Endothelial cell of umbilical vein (primary cell): ENCODE results near the gene SKIL. TPM values are rescaled to one million over a fixed set of nuclear protein-coding genes. Genes with fewer than 3 reads are reported as not detected.

Experiments used
- BruUV-seq: library from RNA; stranded (reverse); fragments of 400-500 nt; replicated peaks from 2 replicates; lab custom pipeline; 2021; lab: Mats Ljungman, UMichigan
- CTCF ChIA-PET: fragments of 300-600, 350-600 bp; sonication (Branson Sonifier 250); formaldehyde crosslinking; loops from one replicate; lab custom pipeline; 2021; ENCODE audit warnings: antibody characterized with exemption, inconsistent platforms; lab: Charles Lee
- POLR2A ChIA-PET: fragments of 300-600, 350-600 bp; sonication (Branson Sonifier 250); formaldehyde crosslinking; loops from one replicate; lab custom pipeline; 2021; ENCODE audit warnings: antibody characterized with exemption, inconsistent platforms; lab: Charles Lee
- DNase-seq: peaks from one replicate; pipeline ENCODE4 v3.0.0-alpha.2; 2011; ENCODE audit warnings: low read depth, low spot score
- FAIRE-seq: peaks from 2 replicates; lab custom pipeline; 2011; peaks lifted over from hg19 to GRCh38; lab: Jason Lieb, UNC
- H2AFZ ChIP-seq: 2 replicates; pipeline ENCODE4 v1.6.0; 2012; ENCODE audit warnings: low read depth, low read length, control low read depth, inconsistent platforms
- H3K27ac ChIP-seq: 2 replicates; pipeline ENCODE4 v1.5.1; 2011; ENCODE audit warnings: low read depth, mild to moderate bottlenecking, control low read depth, low read length, moderate library complexity; ENCODE audit not compliant: insufficient read depth
- H3K27me3 ChIP-seq, 2 experiments: 2 replicates each; pipeline versions ENCODE4 v1.6.0 to v1.6.1; 2011; ENCODE audit warnings: low read length in 2 of 2, mixed read lengths in 1 of 2; ENCODE audit not compliant: control insufficient read depth in 2 of 2, insufficient read depth in 2 of 2
- H3K36me3 ChIP-seq, 2 experiments: 2 replicates in 1 of 2; 3 replicates in 1 of 2; pipeline ENCODE4 v1.5.1; 2011; ENCODE audit warnings: low read length in 2 of 2, mild to moderate bottlenecking in 1 of 2, moderate library complexity in 1 of 2; ENCODE audit not compliant: control insufficient read depth in 2 of 2, insufficient read depth in 2 of 2; ENCODE audit errors: extremely low read depth in 1 of 2
- H3K4me1 ChIP-seq: 3 replicates; pipeline ENCODE4 v1.5.1; 2011; ENCODE audit warnings: mild to moderate bottlenecking, low read length; ENCODE audit not compliant: control insufficient read depth, insufficient read depth; ENCODE audit errors: extremely low read depth
- H3K4me2 ChIP-seq: 2 replicates; pipeline ENCODE4 v1.6.1; 2011; ENCODE audit warnings: low read length, control low read depth, mixed read lengths; ENCODE audit not compliant: insufficient read depth
- H3K4me3 ChIP-seq, 3 experiments: fragments of 200-600 bp in 1 of 3; sonication (generic), shearing (Covaris generic) in 1 of 3; replicated peaks in 1 of 3; 2 replicates each; pipeline ENCODE4 v1.5.1; 2011 to 2016; ENCODE audit warnings: control low read depth in 3 of 3, low read length in 3 of 3, mild to moderate bottlenecking in 2 of 3, inconsistent platforms in 1 of 3, low read depth in 1 of 3, moderate library complexity in 1 of 3; ENCODE audit not compliant: insufficient read depth in 1 of 3
- H3K79me2 ChIP-seq: 2 replicates; pipeline ENCODE4 v1.6.0; 2012; ENCODE audit warnings: low read length, inconsistent platforms; ENCODE audit not compliant: control insufficient read depth, insufficient read depth
- H3K9ac ChIP-seq: replicated peaks from 2 replicates; pipeline ENCODE3; 2011; ENCODE audit warnings: low read length, control low read depth; ENCODE audit not compliant: insufficient read depth; ENCODE audit errors: extremely low read depth
- H3K9me1 ChIP-seq: replicated peaks from 3 replicates; pipeline ENCODE4 v1.6.0; 2011; ENCODE audit warnings: mild to moderate bottlenecking, low read length; ENCODE audit not compliant: control insufficient read depth, insufficient read depth; ENCODE audit errors: extremely low read depth
- H3K9me3 ChIP-seq: replicated peaks from 2 replicates; pipeline ENCODE4 v1.5.1; 2012; ENCODE audit warnings: low read length, inconsistent platforms; ENCODE audit not compliant: control insufficient read depth, insufficient read depth
- H4K20me1 ChIP-seq: replicated peaks from 2 replicates; pipeline ENCODE3; 2011; ENCODE audit warnings: mild to moderate bottlenecking, low read length; ENCODE audit not compliant: control insufficient read depth, insufficient read depth; ENCODE audit errors: extremely low read depth
- EZH2 ChIP-seq: IDR thresholded peaks from 2 replicates; pipeline ENCODE4 v1.6.1; 2012; ENCODE audit warnings: borderline replicate concordance, low read depth, mild to moderate bottlenecking, moderate library complexity, low read length, inconsistent platforms; ENCODE audit not compliant: severe bottlenecking
- FOS ChIP-seq: IDR thresholded peaks from 2 replicates; pipeline ENCODE4 v1.6.1; 2011; ENCODE audit warnings: mild to moderate bottlenecking, low read length, moderate library complexity, borderline replicate concordance; ENCODE audit not compliant: insufficient read depth
- GATA2 ChIP-seq: IDR thresholded peaks from 2 replicates; pipeline ENCODE4 v1.7.0; 2011; ENCODE audit warnings: low read depth, mild to moderate bottlenecking, moderate library complexity, mixed read lengths, low read length; ENCODE audit not compliant: insufficient read length, insufficient read depth
- JUN ChIP-seq: IDR thresholded peaks from 2 replicates; pipeline ENCODE4 v1.6.1; 2011; ENCODE audit warnings: borderline replicate concordance, low read depth; ENCODE audit not compliant: insufficient read length, insufficient read depth
- MYC ChIP-seq: IDR thresholded peaks from one replicate; pipeline ENCODE4 v1.6.1; 2011; ENCODE audit warnings: mild to moderate bottlenecking, low read depth, low read length
- POLR2A ChIP-seq: IDR thresholded peaks from 2 replicates; pipeline ENCODE4 v1.6.1; 2012; ENCODE audit warnings: low read depth, mild to moderate bottlenecking, control low read depth, low read length
- POLR2AphosphoS5 ChIP-seq: IDR thresholded peaks from 2 replicates; pipeline ENCODE4 v1.6.1; 2012; ENCODE audit warnings: low read depth, mild to moderate bottlenecking, control low read depth, low read length, moderate library complexity; ENCODE audit not compliant: insufficient read depth
- dilution Hi-C: fragments of 300-500 bp; cut with MboI; formaldehyde crosslinking; loops from one replicate; pipeline ENCODE4 v1.15.0; 2019; ENCODE audit warnings: low sequenced_read_pairs; ENCODE audit not compliant: extremely low pct_ligation_motif_present
- intact Hi-C: fragments of 100-400 bp; cut with micrococcal nuclease; formaldehyde crosslinking; loops from one replicate; pipeline ENCODE4 v1.10.0; 2022
- polyA plus RNA-seq, 4 experiments: library from polyadenylated mRNA; depleted of rRNA in 3 of 4; stranded (reverse) in 3 of 4; unstranded in 1 of 4; fragments of >200 nt; gene quantifications; 2 replicates each; pipeline versions ENCODE4 v1.2.1 to v1.2.3, GENCODE V29; 2011 to 2012; ENCODE audit warnings: missing spikeins in 1 of 4
- total RNA-seq: library from RNA; stranded (reverse); gene quantifications from 2 replicates; pipeline ENCODE4 v1.2.3, GENCODE V29; 2021
- TF ChIP-seq, protein P1 (sequence below), 2 donors: IDR thresholded peaks; 1 replicate in 1 of 2; 2 replicates in 1 of 2; pipeline ENCODE4 v1.5.1; 2011; ENCODE audit warnings: low read length in 2 of 2, mild to moderate bottlenecking in 2 of 2, moderate library complexity in 2 of 2, control low read depth in 1 of 2, inconsistent platforms in 1 of 2, low read depth in 1 of 2; ENCODE audit not compliant: insufficient read depth in 1 of 2; ENCODE audit errors: extremely low read depth in 1 of 2
- TF ChIP-seq, protein P2 (sequence below): IDR thresholded peaks from 2 replicates; pipeline ENCODE4 v1.6.1; 2011; ENCODE audit not compliant: insufficient read depth, insufficient read length

Gene SKIL
- total and polyA plus RNA-seq, 2 donors (not counting 3 experiments of a cell fraction or from before 2014, with no cell fraction given), result 18.4 to 135 TPM

DNA sequence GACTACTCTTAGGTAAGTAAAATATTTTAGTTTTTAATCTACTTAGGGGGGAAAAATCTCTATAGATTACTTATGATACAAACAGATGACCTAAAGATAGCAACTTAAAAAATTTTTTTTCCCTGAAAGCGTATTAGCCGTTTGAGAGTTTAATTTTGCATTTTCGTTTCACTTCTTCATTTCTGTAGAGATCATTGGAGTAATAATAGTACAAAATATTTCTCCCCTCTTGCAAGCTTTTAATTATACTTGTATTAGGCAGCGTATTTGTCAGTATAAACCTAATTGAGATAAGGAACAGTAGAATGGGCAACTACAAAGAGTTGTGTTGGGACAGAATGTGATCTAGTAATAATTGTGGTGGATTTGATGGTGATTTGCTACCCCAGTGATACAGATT, 10.3 kb downstream of the SKIL start:
- no peak overlapping the region for H2AFZ ChIP-seq
- dilution Hi-C loops (no loop called here), intact Hi-C loops (no loop called here)
- peak overlapping the region in 1 of 3 experiments; percentile 47 for H3K4me3 ChIP-seq
- CTCF ChIA-PET, result no interaction called here
- no peaks in the 10 kb centered on the region for H3K9me1 ChIP-seq
- H3K36me3 ChIP-seq, result peaks cover 2 to 16% of the 10 kb centered on the region in 2 experiments
- H3K79me2 ChIP-seq, result peaks cover 96% of the 10 kb centered on the region
- H3K9ac ChIP-seq, result peak overlapping the region; percentile 37
- TF ChIP-seq JUN (no peak), POLR2A (no peak), FOS (no peak), POLR2AphosphoS5 (no peak), MYC (no peak), EZH2 (no peak), GATA2 (no peak)
- TF ChIP-seq, protein P1, sequence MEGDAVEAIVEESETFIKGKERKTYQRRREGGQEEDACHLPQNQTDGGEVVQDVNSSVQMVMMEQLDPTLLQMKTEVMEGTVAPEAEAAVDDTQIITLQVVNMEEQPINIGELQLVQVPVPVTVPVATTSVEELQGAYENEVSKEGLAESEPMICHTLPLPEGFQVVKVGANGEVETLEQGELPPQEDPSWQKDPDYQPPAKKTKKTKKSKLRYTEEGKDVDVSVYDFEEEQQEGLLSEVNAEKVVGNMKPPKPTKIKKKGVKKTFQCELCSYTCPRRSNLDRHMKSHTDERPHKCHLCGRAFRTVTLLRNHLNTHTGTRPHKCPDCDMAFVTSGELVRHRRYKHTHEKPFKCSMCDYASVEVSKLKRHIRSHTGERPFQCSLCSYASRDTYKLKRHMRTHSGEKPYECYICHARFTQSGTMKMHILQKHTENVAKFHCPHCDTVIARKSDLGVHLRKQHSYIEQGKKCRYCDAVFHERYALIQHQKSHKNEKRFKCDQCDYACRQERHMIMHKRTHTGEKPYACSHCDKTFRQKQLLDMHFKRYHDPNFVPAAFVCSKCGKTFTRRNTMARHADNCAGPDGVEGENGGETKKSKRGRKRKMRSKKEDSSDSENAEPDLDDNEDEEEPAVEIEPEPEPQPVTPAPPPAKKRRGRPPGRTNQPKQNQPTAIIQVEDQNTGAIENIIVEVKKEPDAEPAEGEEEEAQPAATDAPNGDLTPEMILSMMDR (IDR thresholded peaks at IDR 0.05; ENCODE audit: extremely low read depth in 1 of 2, insufficient read depth in 1 of 2, low read depth in 1 of 2, low read length in 2 of 2), result no peak
- TF ChIP-seq, protein P2, sequence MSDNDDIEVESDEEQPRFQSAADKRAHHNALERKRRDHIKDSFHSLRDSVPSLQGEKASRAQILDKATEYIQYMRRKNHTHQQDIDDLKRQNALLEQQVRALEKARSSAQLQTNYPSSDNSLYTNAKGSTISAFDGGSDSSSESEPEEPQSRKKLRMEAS, result no peak
- H4K20me1 ChIP-seq, result peaks cover 17% of the 10 kb centered on the region
- POLR2A ChIA-PET, result no interaction called here
- no peak overlapping the region for H3K27ac ChIP-seq
- H3K4me2 ChIP-seq, result peak overlapping the region; percentile 79
- H3K4me1 ChIP-seq, result peaks cover 50% of the 10 kb centered on the region
- no peak for FAIRE-seq
- no peaks in the 10 kb centered on the region for H3K27me3 ChIP-seq
- BruUV-seq, result no TSS peak
- no peak for DNase-seq
- H3K9me3 ChIP-seq, result no peaks in the 10 kb centered on the region
